GM18861 (cell line): ENCODE results near the gene OBSCN.

Source experiments
- ATAC-seq: cut with Tn5 transposase; IDR thresholded peaks from one replicate; pipeline ENCODE4 v1.9.1; 2021; ENCODE audit not compliant: unreplicated experiment

Gene OBSCN

DNA sequence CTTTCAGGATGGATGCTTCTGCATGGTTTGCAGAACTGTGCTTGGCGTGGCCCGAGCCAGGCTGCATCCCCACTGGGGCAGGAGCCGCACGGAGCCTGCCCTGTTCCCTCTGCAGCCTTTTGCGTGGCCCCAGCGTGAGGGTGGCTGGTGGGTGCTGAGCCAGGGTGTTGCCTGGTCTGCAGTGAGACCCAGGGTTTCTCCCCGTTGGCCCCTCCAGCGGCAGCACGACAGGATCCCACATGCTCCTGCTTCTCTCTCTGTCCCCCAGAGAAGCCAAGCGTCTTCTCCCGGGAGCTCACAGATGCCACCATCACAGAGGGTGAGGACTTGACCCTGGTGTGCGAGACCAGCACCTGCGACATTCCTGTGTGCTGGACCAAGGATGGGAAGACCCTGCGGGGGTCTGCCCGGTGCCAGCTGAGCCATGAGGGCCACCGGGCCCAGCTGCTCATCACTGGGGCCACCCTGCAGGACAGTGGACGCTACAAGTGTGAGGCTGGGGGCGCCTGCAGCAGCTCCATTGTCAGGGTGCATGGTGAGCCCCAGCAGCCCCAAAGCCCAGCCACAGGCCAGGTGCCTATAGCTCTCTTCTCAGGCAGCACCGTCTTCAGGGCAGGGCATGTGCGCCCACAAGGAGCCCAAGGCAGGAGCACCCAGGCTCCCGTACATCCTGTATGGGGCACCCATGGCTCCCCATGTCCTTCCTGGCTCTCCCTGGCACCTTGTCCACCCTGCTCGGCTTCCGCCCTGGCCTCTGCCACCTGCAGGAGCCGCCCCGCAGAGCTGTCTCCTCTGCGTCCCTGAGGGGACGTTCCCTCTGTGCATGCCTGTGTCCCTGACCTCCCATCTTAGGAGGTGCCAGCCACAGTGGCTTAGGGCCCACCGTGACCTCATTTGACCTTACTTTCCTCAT, 78.9 kb downstream of the OBSCN start:
- ATAC-seq: no peak

- no peak for ATAC-seq
These were observed 79.9 kb downstream of the OBSCN start for GRCh38 chr1:228287541-228288425.

- ATAC-seq: no peak
These were observed 80.8 kb downstream of the OBSCN start for GRCh38 chr1:228288536-228289238.

DNA sequence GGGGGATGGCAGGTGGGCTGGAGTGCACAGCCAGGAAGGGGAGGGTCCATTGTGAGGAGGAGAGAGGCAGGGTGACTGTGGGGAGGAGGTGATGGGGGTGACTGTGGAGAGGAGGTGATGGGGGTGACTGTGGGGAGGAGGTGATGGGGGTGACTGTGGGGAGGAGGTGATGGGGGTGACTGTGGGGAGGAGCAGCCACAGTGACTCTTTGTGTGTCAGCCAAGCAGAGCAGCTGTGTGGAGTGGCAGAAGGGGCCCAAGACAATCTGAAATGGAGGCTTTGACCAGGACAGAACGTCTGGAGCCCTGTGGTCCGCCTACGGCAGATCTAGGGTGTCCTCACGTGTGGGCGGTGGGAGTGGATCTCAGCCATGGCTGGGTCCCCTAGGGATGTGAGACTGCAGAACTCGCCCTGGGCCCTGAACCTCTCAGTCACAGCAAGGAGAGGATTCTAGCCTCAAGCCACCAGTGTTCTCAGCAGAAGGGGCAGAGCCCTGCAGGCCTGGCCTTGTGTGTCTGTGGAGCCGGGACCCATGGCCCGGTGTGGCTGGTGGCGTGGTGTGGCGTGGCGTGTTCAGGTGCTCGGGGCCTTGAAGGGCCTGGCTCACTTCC, 81.5 kb downstream of the OBSCN start:
- ATAC-seq: no peak

DNA sequence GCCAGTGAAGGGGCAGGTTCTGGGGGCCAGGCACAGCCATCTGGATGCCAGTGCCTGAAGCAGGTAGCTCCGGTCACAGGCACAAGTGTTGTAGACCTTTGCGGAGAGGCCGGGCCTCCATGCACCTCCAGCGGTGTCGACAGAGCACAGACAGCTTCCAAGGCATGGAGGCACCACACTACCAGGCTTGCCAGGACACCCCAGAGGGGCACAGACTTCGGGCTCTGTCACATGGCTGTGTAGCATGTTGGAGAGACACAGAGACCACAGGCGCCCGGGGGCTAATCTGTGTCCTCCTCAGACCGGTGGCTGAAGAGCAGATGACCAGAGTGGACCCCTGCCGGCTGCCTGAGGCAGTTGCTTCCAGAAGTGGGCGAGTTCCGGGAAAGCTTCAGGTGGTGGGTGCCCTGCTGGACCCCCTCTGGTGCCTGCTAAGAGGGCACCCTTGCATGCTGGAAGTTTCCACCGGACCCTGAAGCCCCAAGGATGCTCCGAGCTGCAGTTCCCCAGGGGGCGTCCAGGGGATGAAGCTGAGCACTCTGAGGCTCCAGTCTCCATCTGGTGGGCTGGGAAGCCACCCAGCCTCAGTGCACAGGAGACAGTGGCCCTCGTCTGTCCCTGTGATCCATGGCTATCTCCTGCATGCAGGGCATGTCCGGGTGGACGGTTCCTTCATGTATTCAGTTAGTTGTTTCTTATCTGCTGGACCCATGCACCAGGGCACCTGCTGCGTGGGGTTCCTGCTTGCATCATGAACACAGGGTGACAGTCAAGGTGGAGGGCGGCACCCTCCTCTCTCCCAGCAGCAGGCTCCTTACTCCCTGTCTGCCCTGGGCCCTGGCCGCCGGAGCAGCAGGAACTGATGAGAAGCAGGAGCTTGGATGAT, 82.4 kb downstream of the OBSCN start:
- ATAC-seq: no peak

DNA sequence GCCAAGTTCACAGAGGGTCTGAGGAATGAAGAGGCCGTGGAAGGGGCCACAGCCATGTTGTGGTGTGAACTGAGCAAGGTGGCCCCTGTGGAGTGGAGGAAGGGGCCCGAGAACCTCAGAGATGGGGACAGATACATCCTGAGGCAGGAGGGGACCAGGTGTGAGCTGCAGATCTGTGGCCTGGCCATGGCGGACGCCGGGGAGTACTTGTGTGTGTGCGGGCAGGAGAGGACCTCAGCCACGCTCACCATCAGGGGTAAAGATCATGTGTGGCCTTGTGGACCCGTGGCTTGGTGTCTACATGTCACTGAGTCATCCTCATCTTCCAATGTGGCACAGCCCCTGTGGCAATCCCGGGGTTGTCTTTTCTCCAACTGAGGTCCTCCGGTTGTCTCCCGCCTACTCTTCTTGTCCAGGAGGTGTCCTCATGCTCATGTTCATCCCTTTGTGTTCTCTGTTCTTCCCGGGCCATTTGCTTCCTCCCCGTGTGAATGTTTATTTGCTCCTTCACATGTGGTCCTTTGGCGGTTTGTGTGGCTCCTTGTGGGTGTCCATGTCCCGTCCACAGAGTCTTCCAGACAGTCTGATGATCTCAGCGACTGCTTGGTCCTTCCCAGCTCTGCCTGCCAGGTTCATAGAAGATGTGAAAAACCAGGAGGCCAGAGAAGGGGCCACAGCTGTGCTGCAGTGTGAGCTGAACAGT, 84.2 kb downstream of the OBSCN start:
- ATAC-seq: no peak

DNA sequence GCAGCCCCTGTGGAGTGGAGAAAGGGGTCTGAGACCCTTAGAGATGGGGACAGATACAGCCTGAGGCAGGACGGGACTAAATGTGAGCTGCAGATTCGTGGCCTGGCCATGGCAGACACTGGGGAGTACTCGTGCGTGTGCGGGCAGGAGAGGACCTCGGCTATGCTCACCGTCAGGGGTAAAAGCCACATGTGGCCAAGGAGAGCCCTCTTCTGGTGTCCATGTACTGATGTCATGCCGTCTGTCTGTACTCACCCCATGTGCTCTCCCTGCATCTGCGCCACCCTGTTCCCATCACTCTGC, 84.7 kb downstream of the OBSCN start:
- no peak for ATAC-seq

DNA sequence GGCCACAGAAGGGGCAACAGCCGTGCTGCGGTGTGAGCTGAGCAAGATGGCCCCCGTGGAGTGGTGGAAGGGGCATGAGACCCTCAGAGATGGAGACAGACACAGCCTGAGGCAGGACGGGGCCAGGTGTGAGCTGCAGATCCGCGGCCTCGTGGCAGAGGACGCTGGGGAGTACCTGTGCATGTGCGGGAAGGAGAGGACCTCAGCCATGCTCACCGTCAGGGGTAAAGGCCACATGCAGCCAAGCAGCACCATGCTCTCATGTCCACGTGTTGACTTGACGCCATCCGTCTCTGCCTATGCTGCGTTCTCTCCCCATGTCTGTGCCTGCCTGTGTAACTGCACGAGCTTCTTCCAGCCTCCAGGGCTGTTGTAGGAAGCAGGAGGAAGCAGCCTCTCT, 85.5 kb downstream of the OBSCN start:
- no peak for ATAC-seq

DNA sequence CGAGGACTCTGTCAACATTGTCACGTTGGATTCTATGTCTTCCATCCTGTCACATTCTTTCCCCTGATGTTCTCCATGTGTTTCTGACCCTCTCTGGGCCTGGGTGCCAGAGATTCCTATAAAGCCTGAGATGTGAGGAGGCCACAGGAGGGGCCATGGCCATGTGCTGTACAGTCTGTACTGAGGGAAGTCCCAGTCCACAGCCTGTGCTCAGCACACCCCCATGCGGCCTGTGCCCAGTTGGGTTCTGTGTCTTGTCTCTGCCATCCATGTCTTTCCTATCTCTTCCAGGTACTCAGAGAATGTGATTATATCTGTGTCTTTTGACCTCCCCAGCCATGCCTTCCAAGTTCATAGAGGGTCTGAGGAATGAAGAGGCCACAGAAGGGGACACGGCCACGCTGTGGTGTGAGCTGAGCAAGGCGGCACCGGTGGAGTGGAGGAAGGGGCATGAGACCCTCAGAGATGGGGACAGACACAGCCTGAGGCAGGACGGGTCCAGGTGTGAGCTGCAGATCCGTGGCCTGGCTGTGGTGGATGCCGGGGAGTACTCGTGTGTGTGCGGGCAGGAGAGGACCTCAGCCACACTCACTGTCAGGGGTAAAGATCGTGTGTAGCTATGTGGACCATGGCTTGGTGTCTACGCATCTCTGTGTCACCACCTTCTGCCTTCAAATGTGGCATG, 86.1 kb downstream of the OBSCN start:
- ATAC-seq: no peak

GRCh38 chr1:228294717-228295116, 86.9 kb downstream of the OBSCN start:
- no peak for ATAC-seq

- no peak for ATAC-seq
These were observed 87.4 kb downstream of the OBSCN start for GRCh38 chr1:228295201-228295600.

DNA sequence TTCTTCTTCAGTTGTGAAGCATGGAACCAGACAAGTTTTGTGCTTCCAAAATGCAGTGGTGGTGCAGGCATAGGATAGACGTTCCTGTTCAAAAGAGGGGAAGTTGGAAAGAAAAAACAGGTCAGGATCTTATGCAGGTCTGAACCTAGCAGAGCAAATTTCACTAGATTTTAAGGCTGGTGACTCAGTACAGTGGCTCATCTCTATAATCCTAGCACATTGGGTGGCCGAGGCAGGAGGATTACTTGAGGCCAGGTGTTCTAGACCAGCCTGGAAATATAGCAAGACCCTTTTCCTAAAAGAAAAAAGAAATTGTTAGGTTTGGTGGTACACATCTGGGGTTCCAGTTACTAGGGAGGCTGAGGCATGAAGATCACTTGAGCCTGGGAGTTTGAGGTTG, 88.1 kb downstream of the OBSCN start:
- no peak for ATAC-seq

DNA sequence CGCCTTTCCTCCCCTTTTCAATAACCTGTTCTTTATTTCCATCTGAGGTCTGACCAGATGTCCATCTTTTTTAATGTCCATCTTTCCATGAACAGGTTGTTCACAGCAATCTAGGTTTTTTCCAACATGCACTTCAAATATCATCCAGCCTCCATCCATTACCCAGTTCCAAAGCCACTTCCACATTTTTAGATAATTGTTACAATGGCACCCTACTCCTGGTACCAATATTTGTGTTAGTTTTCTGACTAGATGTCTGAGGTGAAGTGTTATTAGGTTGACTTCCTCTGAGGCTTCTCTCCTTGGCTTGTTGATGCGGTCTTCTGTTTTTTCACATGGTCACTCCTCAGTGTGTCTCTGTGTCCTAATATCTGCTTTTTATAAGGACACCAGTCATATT, 89.4 kb downstream of the OBSCN start:
- ATAC-seq: no peak

GRCh38 chr1:228297822-228298221, 90.0 kb downstream of the OBSCN start:
- no peak for ATAC-seq

- no peak for ATAC-seq
These were observed 90.6 kb downstream of the OBSCN start for GRCh38 chr1:228298471-228298870.

GRCh38 chr1:228299211-228299610, 91.4 kb downstream of the OBSCN start:
- no peak for ATAC-seq

- no peak for ATAC-seq
These were observed 92.1 kb downstream of the OBSCN start for GRCh38 chr1:228299901-228300300.

DNA sequence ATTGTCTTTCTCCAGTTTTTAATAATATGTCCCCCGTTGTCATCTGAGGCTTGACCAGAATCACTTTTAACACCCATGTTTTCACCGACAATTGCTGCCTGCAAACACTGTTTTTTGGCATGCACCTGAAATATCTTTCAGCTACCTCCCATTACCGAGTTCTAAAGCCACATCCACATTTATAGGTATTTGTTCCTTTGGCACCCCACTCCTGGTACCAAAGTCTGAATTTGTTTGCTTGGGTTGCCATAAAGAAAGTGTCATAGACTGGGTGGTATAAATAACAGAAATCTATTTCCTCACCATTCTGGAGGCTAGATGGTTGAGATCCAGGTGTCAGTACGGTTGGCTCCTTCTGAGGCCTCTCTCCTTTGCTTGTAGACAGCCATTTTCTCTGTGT, 94.2 kb downstream of the OBSCN start:
- ATAC-seq: no peak

GRCh38 chr1:228303596-228303995, 95.8 kb downstream of the OBSCN start:
- ATAC-seq: no peak
